Dedifferentiated amniotic fluid mesenchymal stem cell (primary cell): ENCODE measurements around the gene HTD2.

ENCODE experiments used
- DNase-seq: peaks from one replicate; pipeline ENCODE4 v3.0.0-alpha.2; 2016; ENCODE audit errors: extremely low spot score

Gene HTD2

DNA sequence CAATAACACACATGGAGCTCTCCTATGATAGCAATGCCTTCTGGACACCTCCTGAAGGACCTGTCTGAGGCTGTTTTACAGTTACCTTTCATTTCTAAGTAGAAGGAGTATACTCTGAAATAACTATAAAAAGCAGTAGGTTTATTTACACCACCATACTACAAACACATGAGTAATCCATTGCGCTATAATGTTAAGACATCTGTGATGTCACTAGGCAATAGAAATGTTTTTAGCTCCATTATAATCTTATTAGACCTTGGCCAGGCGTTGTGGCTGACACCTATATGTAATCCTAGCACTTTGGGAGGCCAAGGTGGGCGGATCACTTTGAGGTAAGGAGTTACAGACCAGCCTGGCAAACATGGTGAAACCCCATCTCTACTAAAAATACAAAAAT is 51.1 kb downstream of the HTD2 start:
- DNase-seq = no peak

DNA sequence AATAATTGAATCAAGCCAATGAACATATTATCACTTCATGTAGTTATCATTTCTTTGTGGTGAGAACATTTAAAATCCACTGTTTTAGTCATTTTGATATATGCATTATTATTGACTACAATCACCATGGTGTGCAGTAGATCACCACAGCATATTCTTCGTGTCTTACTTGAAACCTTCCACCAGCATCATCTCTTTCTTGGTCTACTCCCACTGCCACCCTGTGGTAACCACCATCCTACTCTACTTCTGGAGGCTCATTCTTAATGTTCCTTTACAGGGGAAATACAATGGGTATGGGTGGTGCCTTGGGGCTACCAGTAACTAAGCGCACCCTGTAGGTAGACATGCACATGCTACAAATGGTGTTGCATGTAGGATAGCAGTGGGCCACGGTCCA is 51.8 kb downstream of the HTD2 start:
- no peak for DNase-seq

DNA sequence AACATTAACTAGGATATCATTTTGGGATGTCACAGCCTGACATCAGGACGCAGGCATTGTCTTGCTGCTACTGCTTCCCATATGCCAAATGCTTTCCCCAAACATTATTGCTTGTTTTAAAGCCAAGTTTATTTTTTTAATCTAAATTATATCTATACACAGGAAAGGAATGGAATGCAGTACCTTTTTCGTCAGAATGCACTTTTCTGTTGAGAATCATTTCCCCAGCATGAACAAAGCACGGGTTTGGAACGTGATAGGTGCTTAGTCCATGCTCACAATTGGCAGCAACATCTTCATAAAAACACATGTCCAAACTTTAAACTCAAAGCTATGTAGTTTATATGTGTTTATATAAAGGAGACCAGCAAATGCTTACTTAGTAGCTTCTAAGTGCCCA is 52.5 kb downstream of the HTD2 start:
- no peak for DNase-seq

DNA sequence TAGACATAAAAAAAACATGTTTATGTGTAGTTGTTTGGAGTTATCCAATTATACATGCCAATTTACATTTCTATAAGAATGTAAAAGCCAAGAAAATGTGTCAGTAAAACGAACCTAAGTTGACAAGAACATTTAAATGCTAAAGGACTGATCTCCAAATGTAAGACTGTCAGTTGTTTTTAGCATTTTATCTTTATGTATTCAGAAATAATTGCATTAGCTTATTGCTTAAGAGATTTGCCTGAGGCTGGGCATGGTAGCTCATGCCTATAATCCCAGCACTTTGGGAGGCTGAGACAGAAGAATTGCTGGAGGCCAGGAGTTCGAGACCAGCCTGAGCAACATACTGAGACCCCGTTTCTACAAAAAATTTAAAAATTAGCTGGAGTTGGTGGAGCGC is 53.3 kb downstream of the HTD2 start:
- no peak for DNase-seq

DNA sequence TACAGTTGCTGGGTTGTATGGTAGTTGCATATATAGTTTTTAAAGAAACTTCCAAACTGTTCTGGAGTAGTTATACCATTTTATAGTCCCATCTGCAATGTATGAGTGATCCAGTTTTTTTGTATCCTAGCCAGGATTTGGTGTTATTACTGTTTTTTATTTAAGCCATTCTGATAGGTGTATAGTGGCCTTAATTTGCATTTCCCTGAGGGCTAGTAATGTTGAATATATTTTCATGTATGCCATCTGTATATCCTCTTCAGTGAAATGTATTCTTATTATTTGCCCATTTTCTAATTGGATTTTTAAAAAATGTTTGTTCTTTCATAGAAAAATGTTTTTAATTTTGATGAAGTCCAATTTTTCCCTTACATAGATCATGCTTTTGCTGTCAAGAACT is 55.5 kb downstream of the HTD2 start:
- no peak for DNase-seq

DNA sequence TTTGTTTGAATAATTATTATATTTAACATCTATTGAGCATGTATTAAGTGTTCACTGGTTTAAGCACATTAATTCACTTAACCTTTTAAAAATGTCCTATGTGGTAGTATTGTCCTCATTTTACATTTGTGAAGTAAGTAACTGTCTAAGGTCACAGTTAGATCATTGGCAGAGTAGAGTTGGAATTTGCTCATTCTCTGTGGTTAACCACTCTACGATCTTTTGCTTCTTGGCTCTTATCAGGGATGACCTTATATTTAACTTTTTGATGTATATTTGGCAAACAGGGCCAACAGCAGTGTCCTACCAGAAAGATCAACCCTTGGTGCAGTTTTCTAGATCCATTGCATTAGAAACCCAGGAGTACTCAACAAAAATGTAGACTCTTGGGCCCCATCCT is 60.4 kb downstream of the HTD2 start:
- DNase-seq = no peak

DNA sequence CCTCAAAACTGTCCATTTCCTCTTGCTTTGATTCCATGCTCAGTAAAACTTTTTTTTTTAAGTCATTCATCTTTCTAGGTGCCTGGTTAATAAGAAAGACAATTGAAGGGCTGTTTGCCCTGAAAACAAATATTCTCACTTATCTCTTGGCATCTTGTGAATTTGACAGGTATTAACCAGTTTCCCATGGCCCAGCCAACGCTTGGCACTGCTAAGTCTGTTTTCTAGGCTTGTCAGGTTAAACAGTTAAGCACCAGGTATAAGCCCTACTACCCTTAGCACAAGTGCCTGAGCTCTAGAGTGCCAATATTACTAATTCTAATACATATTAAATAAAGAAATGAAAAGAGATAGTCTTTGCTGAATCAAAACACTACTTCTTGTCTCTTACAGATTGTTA is 62.7 kb downstream of the HTD2 start:
- no peak for DNase-seq
